GM12873 (cell line): ENCODE results near the gene FARS2.

Source experiments
- TF ChIP-seq, protein P1 (sequence below): IDR thresholded peaks from 2 replicates; pipeline ENCODE4 v1.5.1; 2012; ENCODE audit warnings: low read depth, mild to moderate bottlenecking, moderate library complexity, low read length, control low read depth; ENCODE audit not compliant: insufficient read depth; ENCODE audit errors: missing control alignments

FARS2 gene

DNA sequence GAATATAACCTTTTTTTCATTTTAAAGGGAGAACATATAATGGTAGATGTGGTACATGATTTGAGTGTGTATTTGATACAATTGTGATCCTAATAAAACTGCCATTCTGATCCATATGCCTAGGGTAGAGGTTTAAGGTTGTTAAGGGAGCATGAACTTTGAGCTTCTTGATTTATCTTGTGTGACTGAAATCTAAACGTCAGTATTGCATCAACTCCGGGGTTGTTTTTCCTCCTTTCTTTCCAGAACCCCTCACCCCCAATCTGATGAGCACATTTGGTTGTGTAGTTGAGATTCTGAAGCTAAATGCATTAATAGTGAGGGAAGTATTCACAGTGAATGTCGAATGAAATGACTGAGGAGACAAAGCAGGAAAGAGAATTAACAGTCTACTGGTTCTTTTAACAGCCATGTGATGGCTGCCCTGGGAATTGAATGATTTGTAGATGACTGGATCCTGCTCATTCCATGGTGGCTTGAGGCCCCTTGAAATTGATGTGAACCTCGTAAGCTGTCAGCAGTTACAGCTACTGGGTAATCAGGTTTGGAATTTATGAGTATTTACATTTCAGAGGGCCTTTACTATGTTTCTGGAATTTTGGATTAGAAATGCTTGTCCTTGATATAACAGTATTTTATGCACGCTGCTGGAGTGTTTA lies 44.8 kb downstream of the FARS2 start:
- TF ChIP-seq, protein P1, sequence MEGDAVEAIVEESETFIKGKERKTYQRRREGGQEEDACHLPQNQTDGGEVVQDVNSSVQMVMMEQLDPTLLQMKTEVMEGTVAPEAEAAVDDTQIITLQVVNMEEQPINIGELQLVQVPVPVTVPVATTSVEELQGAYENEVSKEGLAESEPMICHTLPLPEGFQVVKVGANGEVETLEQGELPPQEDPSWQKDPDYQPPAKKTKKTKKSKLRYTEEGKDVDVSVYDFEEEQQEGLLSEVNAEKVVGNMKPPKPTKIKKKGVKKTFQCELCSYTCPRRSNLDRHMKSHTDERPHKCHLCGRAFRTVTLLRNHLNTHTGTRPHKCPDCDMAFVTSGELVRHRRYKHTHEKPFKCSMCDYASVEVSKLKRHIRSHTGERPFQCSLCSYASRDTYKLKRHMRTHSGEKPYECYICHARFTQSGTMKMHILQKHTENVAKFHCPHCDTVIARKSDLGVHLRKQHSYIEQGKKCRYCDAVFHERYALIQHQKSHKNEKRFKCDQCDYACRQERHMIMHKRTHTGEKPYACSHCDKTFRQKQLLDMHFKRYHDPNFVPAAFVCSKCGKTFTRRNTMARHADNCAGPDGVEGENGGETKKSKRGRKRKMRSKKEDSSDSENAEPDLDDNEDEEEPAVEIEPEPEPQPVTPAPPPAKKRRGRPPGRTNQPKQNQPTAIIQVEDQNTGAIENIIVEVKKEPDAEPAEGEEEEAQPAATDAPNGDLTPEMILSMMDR = no peak

DNA sequence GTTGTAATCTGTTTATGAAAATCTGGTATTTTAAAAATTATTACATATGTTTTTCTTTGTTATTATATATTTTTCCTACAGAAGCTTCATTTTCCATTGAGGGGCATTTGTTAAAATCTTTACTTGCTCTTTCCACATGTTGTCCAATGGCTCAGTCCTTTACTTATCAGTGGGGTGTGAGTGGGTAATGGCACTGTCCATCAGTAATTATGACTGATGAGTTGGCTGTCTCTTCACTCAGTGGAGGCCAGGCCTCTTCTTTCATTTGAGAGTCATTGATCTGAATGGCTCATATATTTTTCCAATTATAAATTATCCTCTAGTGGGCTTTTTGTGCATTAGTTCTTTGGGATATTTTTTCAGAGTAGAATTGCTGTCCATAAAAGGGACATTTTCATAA lies 45.7 kb downstream of the FARS2 start:
- TF ChIP-seq, protein P1 = no peak

DNA sequence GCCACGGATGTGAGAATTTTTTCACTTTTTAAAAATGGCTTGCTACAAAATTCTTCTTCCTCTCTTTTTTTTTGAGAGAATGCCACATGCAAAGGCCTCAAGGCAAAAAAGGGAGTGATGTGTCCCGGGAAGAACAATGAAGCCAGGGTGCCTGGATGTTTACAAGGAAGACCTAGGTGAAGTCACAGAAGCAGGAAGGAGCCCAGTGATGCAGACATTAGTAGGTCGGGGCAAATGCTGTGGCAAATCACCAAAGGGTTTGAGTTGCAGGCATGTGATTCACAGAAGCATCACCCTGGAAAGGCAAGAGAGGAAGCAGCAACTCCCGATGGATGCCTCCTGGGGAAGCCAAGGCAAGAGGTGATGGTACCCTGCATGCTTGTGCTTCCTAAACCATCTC lies 46.8 kb downstream of the FARS2 start:
- TF ChIP-seq, protein P1 = no peak

DNA sequence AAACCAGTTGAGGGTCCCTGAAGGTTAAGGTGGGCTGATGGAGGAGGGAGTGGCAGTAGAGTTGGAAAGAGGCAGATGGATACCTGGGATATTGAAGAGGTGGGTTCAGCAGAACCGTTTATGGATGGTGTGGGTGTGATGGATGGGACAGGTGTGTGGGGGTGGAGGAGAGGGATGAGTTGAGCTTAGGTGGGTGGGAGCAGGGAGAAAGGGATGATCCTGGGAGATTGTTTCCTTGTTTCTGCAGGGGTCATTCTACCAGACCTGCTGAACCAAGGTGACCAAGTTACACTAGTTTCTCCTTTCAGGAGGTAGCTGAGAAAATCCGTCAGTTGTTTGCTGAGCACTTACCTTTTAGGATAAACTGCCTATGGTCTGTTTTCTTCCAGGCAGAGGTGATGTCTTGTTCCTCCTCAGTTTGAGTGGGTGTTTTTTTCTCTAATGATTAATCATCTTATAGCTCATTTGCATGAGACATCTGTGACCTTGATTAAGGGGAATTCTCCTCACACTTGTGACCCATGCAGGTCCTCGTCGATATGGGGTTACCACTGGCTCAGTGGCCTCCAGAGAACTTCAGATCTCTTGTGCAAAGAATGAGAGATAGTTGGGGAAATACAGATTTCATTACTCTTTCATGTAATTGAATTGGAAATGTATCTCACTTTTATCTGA lies 53.0 kb downstream of the FARS2 start:
- TF ChIP-seq, protein P1 = no peak

DNA sequence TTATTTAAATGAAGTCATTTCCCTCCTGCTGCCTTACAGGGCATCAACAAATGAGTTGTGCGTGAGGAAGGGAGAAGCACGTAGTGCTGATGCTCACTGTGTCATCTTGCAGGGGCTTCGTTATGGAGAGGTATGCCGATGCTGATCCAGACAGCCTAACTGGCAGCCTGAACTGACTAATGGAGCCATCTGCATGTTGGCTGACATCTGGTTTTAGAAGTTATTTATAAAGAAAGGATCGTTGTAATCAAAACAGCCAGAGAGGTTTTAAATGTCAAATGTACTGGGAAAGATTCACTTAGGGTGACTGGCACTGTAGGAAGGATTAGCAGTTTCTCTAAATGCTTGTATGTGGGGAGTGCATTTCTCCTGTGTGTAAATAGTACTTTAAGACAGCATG lies 54.6 kb downstream of the FARS2 start:
- TF ChIP-seq, protein P1 = no peak

DNA sequence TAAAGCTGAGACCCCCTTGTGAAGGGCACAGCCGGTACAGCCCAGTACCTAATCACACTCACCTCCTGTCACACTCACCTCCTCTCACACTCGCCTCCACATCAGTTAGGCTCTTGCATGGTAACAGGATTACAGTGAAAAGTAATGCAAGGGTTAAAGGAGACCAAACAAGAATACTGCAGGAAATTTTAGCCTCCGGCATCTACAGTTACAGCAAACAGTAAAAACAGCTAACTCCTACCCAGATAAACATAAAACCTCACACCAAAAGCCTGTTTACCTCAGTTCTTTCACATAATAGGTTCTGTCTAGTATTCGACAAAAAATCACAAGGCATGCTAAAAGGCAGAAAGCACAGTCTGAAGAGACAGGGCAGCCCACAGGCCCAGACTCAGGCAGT lies 55.6 kb downstream of the FARS2 start:
- TF ChIP-seq, protein P1 = no peak

DNA sequence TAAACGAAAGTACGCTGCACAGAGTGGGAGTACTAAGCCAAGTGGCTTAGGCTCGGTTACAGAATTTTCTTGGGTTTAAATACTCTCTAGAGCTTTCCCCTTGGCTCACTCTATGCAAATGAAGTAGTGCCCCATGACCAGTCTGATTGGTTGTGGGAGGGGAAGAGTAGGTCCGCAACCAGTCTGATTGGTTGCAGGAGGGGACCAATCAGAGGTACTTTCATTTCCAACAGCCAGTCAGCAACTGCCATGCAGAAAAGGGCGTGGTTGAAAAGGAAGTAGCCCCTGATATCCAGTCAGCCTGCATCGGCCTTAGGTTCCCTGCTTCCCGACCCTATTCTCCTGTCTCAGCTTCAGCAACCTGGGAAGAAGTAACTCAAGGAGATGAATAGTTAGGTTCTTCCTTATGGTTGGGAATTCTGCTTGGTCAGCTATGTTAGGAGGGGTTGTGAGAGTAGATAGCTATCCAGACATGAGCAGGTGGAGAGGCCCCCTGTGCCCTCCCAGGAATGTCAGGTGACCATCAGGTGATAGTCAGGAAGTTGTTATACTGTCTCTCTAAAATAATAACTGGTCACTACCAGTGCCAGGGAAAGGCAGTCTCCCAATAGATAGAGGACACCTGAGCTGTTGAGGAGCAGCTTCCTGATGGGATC lies 57.4 kb downstream of the FARS2 start:
- TF ChIP-seq, protein P1 = no peak
